Activated CD8-positive, alpha-beta memory T cell treated with anti-CD3 and anti-CD28 coated beads, Interleukin-2, amount 10 ng/mL, durations not matched to agents 7 days and 5 days (primary cell): ENCODE data around the gene ZSWIM8. TPM values are rescaled to one million over a fixed set of nuclear protein-coding genes. Genes with fewer than 3 reads are reported as not detected.

Experiments
- ATAC-seq: fragments of 150-1000 bp; cut with Tn5 transposase; one replicate; pipeline ENCODE4 v1.10.0; 2021; ENCODE audit warnings: moderate library complexity
- CTCF ChIA-PET: fragments of 350-600 bp; sonication (Branson Sonifier 250); formaldehyde crosslinking; loops from one replicate; lab custom pipeline; 2021; ENCODE audit warnings: antibody characterized with exemption; lab: Charles Lee
- DNase-seq: peaks from one replicate; pipeline ENCODE4 v3.0.0-alpha.2; 2020
- H3K27ac Mint-ChIP-seq: one replicate; pipeline ENCODE4 v1.8.0; 2021; ENCODE audit warnings: mild to moderate bottlenecking, mixed read lengths
- H3K27me3 Mint-ChIP-seq: one replicate; pipeline ENCODE4 v1.8.0; 2021; ENCODE audit warnings: mixed read lengths
- H3K36me3 Mint-ChIP-seq: one replicate; pipeline ENCODE4 v1.8.0; 2021; ENCODE audit warnings: mild to moderate bottlenecking, mixed read lengths
- H3K4me1 Mint-ChIP-seq: one replicate; pipeline ENCODE4 v1.8.0; 2021; ENCODE audit warnings: mixed read lengths
- H3K4me3 Mint-ChIP-seq: one replicate; pipeline ENCODE4 v1.8.0; 2021; ENCODE audit warnings: mild to moderate bottlenecking, moderate library complexity, mixed read lengths
- H3K9me3 Mint-ChIP-seq: one replicate; pipeline ENCODE4 v1.8.0; 2022; ENCODE audit warnings: low read depth, mixed read lengths
- total RNA-seq, 2 experiments: library from RNA; stranded (reverse); gene quantifications; one replicate each; pipeline ENCODE4 v1.2.3, GENCODE V29; 2021

Gene ZSWIM8
- total RNA-seq, 2 experiments from 2014 or later, result 73.6 to 83.7 TPM

- CTCF ChIA-PET, result interaction anchor here (1.2 kb wide), 1 partner anchor 9 kb away, joined by 3 read pairs; no protein-coding TSS in a partner anchor
- Mint-ChIP-seq H3K9me3 (no peaks in the 10 kb centered on the region), H3K27ac (no peak overlapping the region), H3K4me3 (no peak overlapping the region), H3K27me3 (no peaks in the 10 kb centered on the region), H3K4me1 (peaks cover 25% of the 10 kb centered on the region), H3K36me3 (peaks cover 36% of the 10 kb centered on the region)
- ATAC-seq (no peak), DNase-seq (no peak)
These were observed 17.0 kb downstream of the ZSWIM8 start for GRCh38 chr10:73802276-73802991.

- H3K27me3 Mint-ChIP-seq, result no peaks in the 10 kb centered on the region
- DNase-seq, result no peak
- no peak for ATAC-seq
- H3K9me3 Mint-ChIP-seq, result no peaks in the 10 kb centered on the region
- no peak overlapping the region for H3K4me3 Mint-ChIP-seq
- H3K36me3 Mint-ChIP-seq, result peaks cover 48% of the 10 kb centered on the region
- H3K27ac Mint-ChIP-seq, result peak overlapping the region; percentile 52
- H3K4me1 Mint-ChIP-seq, result peaks cover 37% of the 10 kb centered on the region
- CTCF ChIA-PET, result interaction anchor here (1.2 kb wide), 1 partner anchor 10 kb away, joined by 3 read pairs; no protein-coding TSS in a partner anchor
These were observed 18.4 kb downstream of the ZSWIM8 start for GRCh38 chr10:73803680-73804286.

GRCh38 chr10:73806176-73806950 is 21.0 kb downstream of the ZSWIM8 start:
- ATAC-seq (no peak), DNase-seq (no peak)
- Mint-ChIP-seq H3K27me3 (no peaks in the 10 kb centered on the region), H3K9me3 (no peaks in the 10 kb centered on the region), H3K4me1 (peaks cover 54% of the 10 kb centered on the region), H3K27ac (no peak overlapping the region), H3K4me3 (no peak overlapping the region), H3K36me3 (peaks cover 53% of the 10 kb centered on the region)
- CTCF ChIA-PET, result interaction anchor here (1.5 to 1.7 kb wide), 2 partner anchors 17 to 34 kb away, joined by 4 to 5 read pairs; a partner anchor contains a TSS

- Mint-ChIP-seq H3K36me3 (peaks cover 51% of the 10 kb centered on the region), H3K9me3 (no peaks in the 10 kb centered on the region), H3K4me1 (peaks cover 55% of the 10 kb centered on the region), H3K27ac (no peak overlapping the region), H3K4me3 (no peak overlapping the region), H3K27me3 (no peaks in the 10 kb centered on the region)
- DNase-seq (no peak), ATAC-seq (no peak)
- CTCF ChIA-PET, result interaction anchor here (0.6 kb wide), 1 partner anchor 79 kb away, joined by 5 read pairs; no protein-coding TSS in a partner anchor
These were observed 22.1 kb downstream of the ZSWIM8 start for GRCh38 chr10:73807471-73807870.

GRCh38 chr10:73808021-73808815 is 22.8 kb downstream of the ZSWIM8 start:
- peaks cover 47% of the 10 kb centered on the region for H3K36me3 Mint-ChIP-seq

GRCh38 chr10:73809061-73809818 is 23.8 kb downstream of the ZSWIM8 start:
- DNase-seq (no peak), ATAC-seq (no peak)
- H3K36me3 Mint-ChIP-seq, result peaks cover 40% of the 10 kb centered on the region
- no peaks in the 10 kb centered on the region for H3K9me3 Mint-ChIP-seq
- H3K4me1 Mint-ChIP-seq, result peaks cover 49% of the 10 kb centered on the region
- CTCF ChIA-PET, result interaction anchor here (0.8 to 2.6 kb wide), 6 partner anchors 13 to 79 kb away, joined by 3 to 10 read pairs (median 3); no protein-coding TSS in a partner anchor
- peak overlapping the region; percentile 37 for H3K4me3 Mint-ChIP-seq
- H3K27ac Mint-ChIP-seq, result peak overlapping the region; percentile 10
- H3K27me3 Mint-ChIP-seq, result no peaks in the 10 kb centered on the region

More at GRCh38 chr10:73808021-73808815, 22.8 kb downstream of the ZSWIM8 start:
- Mint-ChIP-seq H3K9me3 (no peaks in the 10 kb centered on the region), H3K27ac (no peak overlapping the region), H3K27me3 (no peaks in the 10 kb centered on the region), H3K4me1 (peaks cover 57% of the 10 kb centered on the region), H3K4me3 (no peak overlapping the region)
- DNase-seq (no peak), ATAC-seq (no peak)
- CTCF ChIA-PET, result interaction anchor here (1.0 to 2.6 kb wide), 2 partner anchors 29 to 40 kb away, joined by 3 to 10 read pairs; no protein-coding TSS in a partner anchor

GRCh38 chr10:73810358-73810734 is 24.9 kb downstream of the ZSWIM8 start:
- DNase-seq, result no peak
- peak overlapping the region; percentile 91 for H3K27ac Mint-ChIP-seq
- H3K4me3 Mint-ChIP-seq, result peak overlapping the region; percentile 87
- peaks cover 48% of the 10 kb centered on the region for H3K4me1 Mint-ChIP-seq
- ATAC-seq, result no peak
- H3K27me3 Mint-ChIP-seq, result no peaks in the 10 kb centered on the region
- CTCF ChIA-PET, result interaction anchor here (0.6 to 2.6 kb wide), 8 partner anchors 26 to 130 kb away, joined by 3 to 10 read pairs (median 3); a partner anchor contains a TSS
- H3K9me3 Mint-ChIP-seq, result no peaks in the 10 kb centered on the region
- peaks cover 39% of the 10 kb centered on the region for H3K36me3 Mint-ChIP-seq

GRCh38 chr10:73810735-73811465 is 25.5 kb downstream of the ZSWIM8 start:
- peak overlapping the region; percentile 91 for H3K27ac Mint-ChIP-seq
- ATAC-seq (peak; percentile 34), DNase-seq (peak; percentile 74)
- peaks cover 44% of the 10 kb centered on the region for H3K4me1 Mint-ChIP-seq
- CTCF ChIA-PET, result interaction anchor here (0.6 to 2.6 kb wide), 6 partner anchors 27 to 130 kb away, joined by 3 to 10 read pairs (median 4); a partner anchor contains a TSS
- H3K36me3 Mint-ChIP-seq, result peaks cover 34% of the 10 kb centered on the region
- peak overlapping the region; percentile 87 for H3K4me3 Mint-ChIP-seq
- H3K9me3 Mint-ChIP-seq, result no peaks in the 10 kb centered on the region
- H3K27me3 Mint-ChIP-seq, result no peaks in the 10 kb centered on the region

- peaks cover 30% of the 10 kb centered on the region for H3K4me1 Mint-ChIP-seq
- no peak for DNase-seq
- no peak for ATAC-seq
- no peaks in the 10 kb centered on the region for H3K9me3 Mint-ChIP-seq
- CTCF ChIA-PET, result interaction anchor here (1.0 kb wide), 1 partner anchor 67 kb away, joined by 6 read pairs; no protein-coding TSS in a partner anchor
- peak overlapping the region; percentile 36 for H3K27ac Mint-ChIP-seq
- no peak overlapping the region for H3K4me3 Mint-ChIP-seq
- H3K27me3 Mint-ChIP-seq, result no peaks in the 10 kb centered on the region
- peaks cover 17% of the 10 kb centered on the region for H3K36me3 Mint-ChIP-seq
These were observed 27.3 kb downstream of the ZSWIM8 start for GRCh38 chr10:73812657-73813056.

GRCh38 chr10:73813333-73813732 is 27.9 kb downstream of the ZSWIM8 start:
- no peak for ATAC-seq
- Mint-ChIP-seq H3K4me1 (peaks cover 23% of the 10 kb centered on the region), H3K27ac (no peak overlapping the region), H3K9me3 (no peaks in the 10 kb centered on the region), H3K4me3 (no peak overlapping the region), H3K27me3 (no peaks in the 10 kb centered on the region), H3K36me3 (peaks cover 12% of the 10 kb centered on the region)
- CTCF ChIA-PET, result no interaction called here
- DNase-seq, result no peak

- DNase-seq (no peak), ATAC-seq (no peak)
- H3K27ac Mint-ChIP-seq, result no peak overlapping the region
These were observed 29.0 kb downstream of the ZSWIM8 start for GRCh38 chr10:73814276-73814895.

More at GRCh38 chr10:73814276-73814895, 29.0 kb downstream of the ZSWIM8 start:
- CTCF ChIA-PET, result no interaction called here
- Mint-ChIP-seq H3K36me3 (peaks cover 6% of the 10 kb centered on the region), H3K4me3 (no peak overlapping the region), H3K27me3 (no peaks in the 10 kb centered on the region), H3K9me3 (no peaks in the 10 kb centered on the region), H3K4me1 (peaks cover 13% of the 10 kb centered on the region)
